Measurements from ENCODE around the gene RPS10. TPM values are rescaled to one million over a fixed set of nuclear protein-coding genes. Genes with fewer than 3 reads are reported as not detected.
A peak's percentile ranks its signal among the peaks of the same experiment; 100 is the strongest.

The RPS10 gene
- total and polyA plus RNA-seq, 2 of the 8 experiments (the other 6 are each of a cell fraction or from before 2014, with no cell fraction given): 2,408 to 11,142 TPM

- TF ChIP-seq FOSL1 (IDR thresholded peaks at IDR 0.05; ENCODE audit: insufficient read depth, low read depth, low read length) (no peak), POLR2AphosphoS5 (IDR thresholded peaks at IDR 0.05; ENCODE audit: low read depth, low read length) (no peak), RBBP5 (IDR thresholded peaks at IDR 0.05; ENCODE audit: borderline replicate concordance, low read depth, low read length) (no peak), KDM1A (IDR thresholded peaks at IDR 0.05; ENCODE audit: borderline replicate concordance, low read length) (no peak), USF2 (IDR thresholded peaks at IDR 0.05; ENCODE audit: low read length) (no peak)
- Histone ChIP-seq H3K79me2 (ENCODE audit: control insufficient read depth in 1 of 2, insufficient read depth in 2 of 2, low read length in 2 of 2) (peaks cover 7 to 95% of the 10 kb centered on the region in 2 experiments), H3K9ac (replicated peaks in 1 of 4; ENCODE audit: extremely low read depth in 1 of 4, low read depth in 3 of 4, low read length in 3 of 4) (peak overlapping the region in 1 of 4 experiments; percentile 40; a peak in 2 of 7 replicates), H2BK20ac (ENCODE audit: low read length) (no peak overlapping the region), H2BK5ac (ENCODE audit: low read depth, low read length) (no peak overlapping the region), H2AFZ (ENCODE audit: low read length) (no peak overlapping the region), H3K18ac (ENCODE audit: extremely low read depth, low read length) (no peak overlapping the region), H4K91ac (replicated peaks; ENCODE audit: insufficient read length, low read length) (no peak overlapping the region), H3K9me3 (ENCODE audit: insufficient read depth in 2 of 2, low read depth in 1 of 2, low read length in 1 of 2) (no peaks in the 10 kb centered on the region), H3K27me3 (replicated peaks in 1 of 4; ENCODE audit: control insufficient read depth in 3 of 4, extremely low read depth in 1 of 4, insufficient read depth in 3 of 4, low read length in 3 of 4) (no peaks in the 10 kb centered on the region), H4K20me1 (replicated peaks in 1 of 2; ENCODE audit: control insufficient read depth in 1 of 2, insufficient read depth in 2 of 2, low read length in 2 of 2) (peaks cover 0 to 6% of the 10 kb centered on the region in 2 experiments), H3K79me1 (ENCODE audit: low read depth, low read length) (peaks cover 3% of the 10 kb centered on the region; the same call in 1 of the 2 replicates), H3K4me2 (ENCODE audit: insufficient read depth in 1 of 2, low read depth in 2 of 2, low read length in 2 of 2) (peak overlapping the region; percentile 36 to 49), H2AK5ac (ENCODE audit: low read depth, low read length) (no peak overlapping the region), H3K56ac (replicated peaks; ENCODE audit: insufficient read length, low read depth, low read length) (no peak overlapping the region), H3K14ac (ENCODE audit: insufficient read length) (no peak overlapping the region), H3K23me2 (ENCODE audit: low read depth, low read length) (no peaks in the 10 kb centered on the region; the same call in 1 of the 2 replicates), H4K5ac (ENCODE audit: insufficient read length, low read depth, low read length) (no peak overlapping the region), H2BK120ac (replicated peaks; ENCODE audit: low read depth, low read length) (no peak overlapping the region), H3K27ac (ENCODE audit: low read depth, low read length) (no peak overlapping the region), H2BK15ac (ENCODE audit: low read length) (no peak overlapping the region), H3K4me1 (replicated peaks in 1 of 4; ENCODE audit: control insufficient read depth in 3 of 4, insufficient read depth in 4 of 4, low read length in 3 of 4) (peaks cover 0 to 15% (median 8%) of the 10 kb centered on the region in 4 experiments; a peak in 4 of 7 replicates), H3K23ac (ENCODE audit: insufficient read length) (no peak overlapping the region), H3K4ac (replicated peaks; ENCODE audit: insufficient read length, low read depth, low read length) (no peak overlapping the region), H4K8ac (ENCODE audit: extremely low read depth, insufficient read depth, low read length) (no peak overlapping the region), H3K4me3 (ENCODE audit: extremely low read depth in 1 of 4, insufficient read depth in 2 of 4, low read depth in 3 of 4, low read length in 4 of 4) (no peak overlapping the region), H3K36me3 (ENCODE audit: control insufficient read depth in 2 of 4, insufficient read depth in 4 of 4, low read length in 3 of 4) (no peaks in the 10 kb centered on the region), H2BK12ac (ENCODE audit: low read depth, low read length) (no peak overlapping the region)
- ChIA-PET POLR2A (ENCODE audit: partially characterized antibody) (interaction anchor here (0.8 to 2.2 kb wide), 5 partner anchors 24 to 187 kb away, joined by 3 to 9 read pairs (median 4); no protein-coding TSS in a partner anchor), CTCF (ENCODE audit: partially characterized antibody) (interaction anchor here (0.9 to 1.6 kb wide), 3 partner anchors 23 to 134 kb away, joined by 3 to 6 read pairs (median 3); no protein-coding TSS in a partner anchor)
- FAIRE-seq: no peak
- DNase-seq (ENCODE audit: low read depth in 1 of 2, low spot score in 2 of 2): no peak
- WGBS, 2 experiments (ENCODE audit: extremely low coverage in 1 of 2, insufficient coverage in 1 of 2, insufficient read length in 1 of 2, insufficient replicate concordance in 2 of 2, low coverage in 1 of 2, low lambda C conversion rate in 2 of 2, missing lambda C conversion rate in 1 of 2): 76% methylated on average over 6 of the region's 6 CpGs; no CpG with 5 or more reads in 1 of the 2 experiments
Observed at GRCh38 chr6:34383656-34384320, 42.1 kb downstream of the RPS10 start.
